Stomach (tissue), 4 donors: ENCODE measurements around the gene RASAL2.

Source experiments
- POLR2A ChIP-seq, 4 donors: fragments of 450-650 bp; IDR thresholded peaks; one replicate each; pipeline ENCODE4 v1.6.1; 2016; ENCODE audit warnings: antibody characterized with exemption in 4 of 4, control low read depth in 2 of 4, mild to moderate bottlenecking in 1 of 4, moderate library complexity in 1 of 4
- POLR2AphosphoS5 ChIP-seq, 3 donors: sonication (generic); formaldehyde crosslinking; IDR thresholded peaks; one replicate each; pipeline ENCODE4 v1.6.1; 2016; ENCODE audit warnings: antibody characterized with exemption in 3 of 3
- TF ChIP-seq, protein P1 (sequence below), 7 experiments: fragments of 450-650 bp in 4 of 7; fragments of 200-600 bp in 3 of 7; sonication (generic) in 3 of 7; IDR thresholded peaks; one replicate each; pipeline ENCODE4 v1.5.1; 2016 to 2019; ENCODE audit warnings: antibody characterized with exemption in 7 of 7, control low read depth in 2 of 7, mild to moderate bottlenecking in 1 of 7

DNA sequence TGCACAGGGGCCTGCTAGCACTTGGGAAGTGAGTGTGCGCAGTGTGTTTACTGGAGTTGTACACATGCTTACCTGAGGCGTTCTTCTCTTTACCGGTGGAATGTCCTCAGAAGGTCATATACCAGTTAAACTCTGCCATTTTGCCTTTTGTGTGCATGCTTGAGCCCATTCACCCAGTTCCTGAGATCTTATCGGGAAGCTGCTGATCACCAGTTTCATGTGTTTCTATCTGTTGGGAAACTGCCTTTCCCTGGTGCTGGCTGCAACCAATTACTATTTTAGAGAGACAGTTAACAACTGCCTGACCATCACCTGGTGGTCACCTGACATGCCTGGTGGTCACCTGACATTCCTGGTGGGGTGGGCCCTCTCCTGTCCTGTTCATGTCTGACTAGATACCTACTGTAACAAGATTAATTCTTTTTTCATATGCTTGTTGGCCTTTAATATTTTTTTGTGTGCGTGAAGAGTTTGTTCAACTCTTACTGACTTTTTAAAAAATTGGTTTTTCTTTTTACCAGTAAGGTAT lies 137.0 kb downstream of the RASAL2 start:
- TF ChIP-seq, protein P1, sequence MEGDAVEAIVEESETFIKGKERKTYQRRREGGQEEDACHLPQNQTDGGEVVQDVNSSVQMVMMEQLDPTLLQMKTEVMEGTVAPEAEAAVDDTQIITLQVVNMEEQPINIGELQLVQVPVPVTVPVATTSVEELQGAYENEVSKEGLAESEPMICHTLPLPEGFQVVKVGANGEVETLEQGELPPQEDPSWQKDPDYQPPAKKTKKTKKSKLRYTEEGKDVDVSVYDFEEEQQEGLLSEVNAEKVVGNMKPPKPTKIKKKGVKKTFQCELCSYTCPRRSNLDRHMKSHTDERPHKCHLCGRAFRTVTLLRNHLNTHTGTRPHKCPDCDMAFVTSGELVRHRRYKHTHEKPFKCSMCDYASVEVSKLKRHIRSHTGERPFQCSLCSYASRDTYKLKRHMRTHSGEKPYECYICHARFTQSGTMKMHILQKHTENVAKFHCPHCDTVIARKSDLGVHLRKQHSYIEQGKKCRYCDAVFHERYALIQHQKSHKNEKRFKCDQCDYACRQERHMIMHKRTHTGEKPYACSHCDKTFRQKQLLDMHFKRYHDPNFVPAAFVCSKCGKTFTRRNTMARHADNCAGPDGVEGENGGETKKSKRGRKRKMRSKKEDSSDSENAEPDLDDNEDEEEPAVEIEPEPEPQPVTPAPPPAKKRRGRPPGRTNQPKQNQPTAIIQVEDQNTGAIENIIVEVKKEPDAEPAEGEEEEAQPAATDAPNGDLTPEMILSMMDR (IDR thresholded peaks at IDR 0.05), result no peak
- TF ChIP-seq POLR2A (IDR thresholded peaks at IDR 0.05), result no peak
- TF ChIP-seq POLR2AphosphoS5 (IDR thresholded peaks at IDR 0.05), result no peak
